GM21360 (cell line): ENCODE results near the gene ANGPTL3.
"Not testable (repeated sequence)": the region's sequence is repeated elsewhere in the genome, so short reads cannot be mapped to it uniquely, and the experiment has no call there.

Experiments
- ATAC-seq: cut with Tn5 transposase; IDR thresholded peaks from one replicate; pipeline ENCODE4 v1.9.1; 2021; ENCODE audit warnings: mild to moderate bottlenecking, moderate library complexity; ENCODE audit not compliant: unreplicated experiment

ANGPTL3 gene

GRCh38 chr1:62597281-62597680 lies at the start of gene ANGPTL3:
Gene ANGPTL3, plus strand, starts transcription at chr1:62597520. Its CDS starts 47 bp downstream, at chr1:62597567.
- no peak for ATAC-seq

GRCh38 chr1:62561306-62561705 lies 36.0 kb upstream of the ANGPTL3 start:
- no peak for ATAC-seq

- not testable (repeated sequence) for ATAC-seq
Measured at GRCh38 chr1:62567182-62567581, 30.1 kb upstream of the ANGPTL3 start.

- not testable (repeated sequence) for ATAC-seq
Measured at GRCh38 chr1:62567926-62568325, 29.4 kb upstream of the ANGPTL3 start.

- not testable (repeated sequence) for ATAC-seq
Measured at GRCh38 chr1:62571517-62571916, 25.8 kb upstream of the ANGPTL3 start.

GRCh38 chr1:62572476-62572875 lies 24.8 kb upstream of the ANGPTL3 start:
- no peak for ATAC-seq

- no peak for ATAC-seq
Measured at GRCh38 chr1:62573675-62574074, 23.6 kb upstream of the ANGPTL3 start.

GRCh38 chr1:62585469-62586155 lies 11.7 kb upstream of the ANGPTL3 start:
- no peak for ATAC-seq

GRCh38 chr1:62588000-62588399 lies 9.3 kb upstream of the ANGPTL3 start:
- no peak for ATAC-seq

GRCh38 chr1:62589321-62589720 lies 8.0 kb upstream of the ANGPTL3 start:
- no peak for ATAC-seq

- no peak for ATAC-seq
Measured at GRCh38 chr1:62590255-62590969, 6.9 kb upstream of the ANGPTL3 start.

GRCh38 chr1:62590970-62591368 lies 6.4 kb upstream of the ANGPTL3 start:
- no peak for ATAC-seq

- ATAC-seq: no peak
Measured at GRCh38 chr1:62593825-62594394, 3.4 kb upstream of the ANGPTL3 start.

GRCh38 chr1:62595647-62596046 lies 1.7 kb upstream of the ANGPTL3 start:
- no peak for ATAC-seq

GRCh38 chr1:62599044-62599443 lies 1.7 kb downstream of the ANGPTL3 start:
- ATAC-seq: no peak

- no peak for ATAC-seq
Measured at GRCh38 chr1:62601457-62601856, 4.1 kb downstream of the ANGPTL3 start.

- ATAC-seq: no peak
Measured at GRCh38 chr1:62608905-62609304, 11.6 kb downstream of the ANGPTL3 start.

GRCh38 chr1:62610588-62610987 lies 13.3 kb downstream of the ANGPTL3 start:
- not testable (repeated sequence) for ATAC-seq

GRCh38 chr1:62612770-62613169 lies 15.4 kb downstream of the ANGPTL3 start:
- no peak for ATAC-seq

- ATAC-seq: peak; percentile 85
Measured at GRCh38 chr1:62613325-62613727, 16.0 kb downstream of the ANGPTL3 start.

GRCh38 chr1:62613890-62614289 lies 16.6 kb downstream of the ANGPTL3 start:
- no peak for ATAC-seq

GRCh38 chr1:62621907-62622306 lies 24.6 kb downstream of the ANGPTL3 start:
- peak; percentile 94 for ATAC-seq
